ENCODE data around the gene TOP3A. TPM values are rescaled to one million over a fixed set of nuclear protein-coding genes. Genes with fewer than 3 reads are reported as not detected.

Gene TOP3A
- total RNA-seq, 1 donor from 2014 or later = 46.4 TPM

GRCh38 chr17:18259621-18260331 is 55.0 kb downstream of the TOP3A start:
- H3K36me3 Mint-ChIP-seq (ENCODE audit: low read depth) = peaks cover 23% of the 10 kb centered on the region
- H3K27me3 Mint-ChIP-seq = no peaks in the 10 kb centered on the region
- H3K9me3 Mint-ChIP-seq = no peaks in the 10 kb centered on the region
- no peak for ATAC-seq (ENCODE audit: low read depth)
- TF ChIP-seq, protein P1, sequence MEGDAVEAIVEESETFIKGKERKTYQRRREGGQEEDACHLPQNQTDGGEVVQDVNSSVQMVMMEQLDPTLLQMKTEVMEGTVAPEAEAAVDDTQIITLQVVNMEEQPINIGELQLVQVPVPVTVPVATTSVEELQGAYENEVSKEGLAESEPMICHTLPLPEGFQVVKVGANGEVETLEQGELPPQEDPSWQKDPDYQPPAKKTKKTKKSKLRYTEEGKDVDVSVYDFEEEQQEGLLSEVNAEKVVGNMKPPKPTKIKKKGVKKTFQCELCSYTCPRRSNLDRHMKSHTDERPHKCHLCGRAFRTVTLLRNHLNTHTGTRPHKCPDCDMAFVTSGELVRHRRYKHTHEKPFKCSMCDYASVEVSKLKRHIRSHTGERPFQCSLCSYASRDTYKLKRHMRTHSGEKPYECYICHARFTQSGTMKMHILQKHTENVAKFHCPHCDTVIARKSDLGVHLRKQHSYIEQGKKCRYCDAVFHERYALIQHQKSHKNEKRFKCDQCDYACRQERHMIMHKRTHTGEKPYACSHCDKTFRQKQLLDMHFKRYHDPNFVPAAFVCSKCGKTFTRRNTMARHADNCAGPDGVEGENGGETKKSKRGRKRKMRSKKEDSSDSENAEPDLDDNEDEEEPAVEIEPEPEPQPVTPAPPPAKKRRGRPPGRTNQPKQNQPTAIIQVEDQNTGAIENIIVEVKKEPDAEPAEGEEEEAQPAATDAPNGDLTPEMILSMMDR (IDR thresholded peaks at IDR 0.05) = no peak
- ChIA-PET CTCF (no interaction called here), POLR2A (interaction anchor here (0.9 to 1.9 kb wide), 2 partner anchors 55 to 79 kb away, joined by 3 to 10 read pairs; partner anchors contain the start of genes SMCR8 and TOP3A)
- DNase-seq = no peak
- H3K4me3 Mint-ChIP-seq = peak overlapping the region; percentile 79
- intact Hi-C loops (cut with micrococcal nuclease) = loop anchor here (1.0 to 5.0 kb wide), 6 partner anchors 34 to 979 kb away; partner anchors contain the start of genes ALKBH5, COPS3, LLGL1 and SHMT1
- H3K27ac Mint-ChIP-seq = peak overlapping the region; percentile 63
- H3K4me1 Mint-ChIP-seq = peaks cover 38% of the 10 kb centered on the region

- ChIA-PET CTCF (no interaction called here), POLR2A (interaction anchor here (0.9 to 1.9 kb wide), 2 partner anchors 56 to 78 kb away, joined by 3 to 10 read pairs; partner anchors contain the start of genes SMCR8 and TOP3A)
- Mint-ChIP-seq H3K27me3 (no peaks in the 10 kb centered on the region), H3K4me1 (peaks cover 38% of the 10 kb centered on the region), H3K36me3 (ENCODE audit: low read depth) (peaks cover 36% of the 10 kb centered on the region), H3K27ac (peak within 1 kb of the TSS; percentile 81), H3K9me3 (no peaks in the 10 kb centered on the region), H3K4me3 (peak within 1 kb of the TSS; percentile 96)
- ATAC-seq (ENCODE audit: low read depth) = peak; percentile 43
- TF ChIP-seq, protein P1 (IDR thresholded peaks at IDR 0.05) = no peak
- intact Hi-C loops (cut with micrococcal nuclease) = loop anchor here (1.0 kb wide), 1 partner anchor 10 kb away; no protein-coding TSS in a partner anchor
- DNase-seq = peak; percentile 66
Observed at GRCh38 chr17:18258356-18259038, 56.3 kb downstream of the TOP3A start, which contains the start of gene FLII. FLII (minus strand) TSS chr17:18258738; CDS start chr17:18258690, 48 bp downstream.

GRCh38 chr17:18257982-18258355 is 56.8 kb downstream of the TOP3A start:
- intact Hi-C loops (cut with micrococcal nuclease) = loop anchor here (1.0 kb wide), 1 partner anchor 10 kb away; no protein-coding TSS in a partner anchor
- H3K27ac Mint-ChIP-seq = peak overlapping the region; percentile 81
- ChIA-PET POLR2A (no interaction called here), CTCF (no interaction called here)
- ATAC-seq (ENCODE audit: low read depth) (peak; percentile 33), DNase-seq (peak; percentile 57)
- TF ChIP-seq, protein P1 (IDR thresholded peaks at IDR 0.05) = no peak
- H3K27me3 Mint-ChIP-seq = no peaks in the 10 kb centered on the region
- H3K4me1 Mint-ChIP-seq = peaks cover 38% of the 10 kb centered on the region
- H3K9me3 Mint-ChIP-seq = no peaks in the 10 kb centered on the region
- H3K4me3 Mint-ChIP-seq = peak overlapping the region; percentile 96
- peaks cover 36% of the 10 kb centered on the region for H3K36me3 Mint-ChIP-seq (ENCODE audit: low read depth)

- Mint-ChIP-seq H3K27ac (peak overlapping the region; percentile 81), H3K27me3 (no peaks in the 10 kb centered on the region), H3K36me3 (ENCODE audit: low read depth) (peaks cover 42% of the 10 kb centered on the region), H3K4me3 (peak overlapping the region; percentile 96), H3K4me1 (peaks cover 38% of the 10 kb centered on the region), H3K9me3 (no peaks in the 10 kb centered on the region)
- ChIA-PET CTCF (no interaction called here), POLR2A (no interaction called here)
- intact Hi-C loops (cut with micrococcal nuclease) = no loop called here
- ATAC-seq (ENCODE audit: low read depth) = no peak
- TF ChIP-seq, protein P1 (IDR thresholded peaks at IDR 0.05) = no peak
- no peak for DNase-seq
Observed at GRCh38 chr17:18257268-18257981, 57.4 kb downstream of the TOP3A start.

Measured in activated B cell treated with CpG ODN at 0.5 μM for 24 hours (primary cell).